HG03280 (cell line): Measurements from ENCODE around the gene PIP4K2A.

Source experiments
- ATAC-seq: cut with Tn5 transposase; IDR thresholded peaks from one replicate; pipeline ENCODE4 v1.9.1; 2021; ENCODE audit warnings: mild to moderate bottlenecking, moderate library complexity; ENCODE audit not compliant: unreplicated experiment

Gene PIP4K2A

GRCh38 chr10:22623633-22624253, 90.6 kb downstream of the PIP4K2A start:
- ATAC-seq = no peak

GRCh38 chr10:22622242-22622806, 92.1 kb downstream of the PIP4K2A start:
- ATAC-seq = no peak

GRCh38 chr10:22621726-22622125, 92.7 kb downstream of the PIP4K2A start:
- ATAC-seq = no peak

GRCh38 chr10:22620929-22621328, 93.4 kb downstream of the PIP4K2A start:
- ATAC-seq = no peak

- no peak for ATAC-seq
Observed at GRCh38 chr10:22620140-22620857, 94.1 kb downstream of the PIP4K2A start.

- ATAC-seq = no peak
Observed at GRCh38 chr10:22619101-22619500, 95.3 kb downstream of the PIP4K2A start.

GRCh38 chr10:22618078-22618785, 96.1 kb downstream of the PIP4K2A start:
- ATAC-seq = no peak

GRCh38 chr10:22617516-22617915, 96.9 kb downstream of the PIP4K2A start:
- no peak for ATAC-seq

- ATAC-seq = no peak
Observed at GRCh38 chr10:22617051-22617450, 97.3 kb downstream of the PIP4K2A start.

- peak; percentile 78 for ATAC-seq
Observed at GRCh38 chr10:22615819-22616499, 98.4 kb downstream of the PIP4K2A start.

GRCh38 chr10:22615101-22615500, 99.3 kb downstream of the PIP4K2A start:
- ATAC-seq = no peak

GRCh38 chr10:22613011-22613410, 101.4 kb downstream of the PIP4K2A start:
- no peak for ATAC-seq

- ATAC-seq = no peak
Observed at GRCh38 chr10:22612318-22612717, 102.1 kb downstream of the PIP4K2A start.

GRCh38 chr10:22611425-22612115, 102.8 kb downstream of the PIP4K2A start:
- peak; percentile 32 for ATAC-seq

- ATAC-seq = no peak
Observed at GRCh38 chr10:22610610-22611009, 103.8 kb downstream of the PIP4K2A start.

GRCh38 chr10:22609719-22610465, 104.5 kb downstream of the PIP4K2A start:
- no peak for ATAC-seq

GRCh38 chr10:22609251-22609650, 105.1 kb downstream of the PIP4K2A start:
- no peak for ATAC-seq

GRCh38 chr10:22607261-22607660, 107.1 kb downstream of the PIP4K2A start:
- no peak for ATAC-seq

- peak; percentile 95 for ATAC-seq
Observed at GRCh38 chr10:22606164-22606614, 108.2 kb downstream of the PIP4K2A start.

GRCh38 chr10:22605168-22605567, 109.2 kb downstream of the PIP4K2A start:
- no peak for ATAC-seq
